ENCODE data around the gene ZNF574.

The ZNF574 gene

DNA sequence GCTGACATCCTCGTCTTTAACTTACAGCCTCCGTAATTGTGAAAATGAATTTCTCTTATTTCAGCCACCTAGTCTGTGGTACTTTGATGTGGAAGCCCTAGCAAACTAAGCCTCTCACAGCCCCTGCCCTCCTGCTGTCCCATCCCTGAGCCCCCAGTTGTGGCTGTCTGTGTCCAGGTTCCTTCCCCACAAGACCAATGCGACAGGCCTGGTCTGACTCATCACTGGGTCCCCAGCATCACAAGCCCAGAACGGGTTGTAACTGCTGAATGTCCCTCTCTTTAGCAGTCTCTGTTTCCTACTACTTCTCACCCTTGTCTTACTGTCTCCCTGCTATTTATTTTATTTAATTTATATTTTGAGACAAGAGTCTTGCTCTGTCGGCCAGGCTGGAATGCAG lies 50.6 kb downstream of the ZNF574 start:
- no peak for DNase-seq (ENCODE audit: low spot score)

DNA sequence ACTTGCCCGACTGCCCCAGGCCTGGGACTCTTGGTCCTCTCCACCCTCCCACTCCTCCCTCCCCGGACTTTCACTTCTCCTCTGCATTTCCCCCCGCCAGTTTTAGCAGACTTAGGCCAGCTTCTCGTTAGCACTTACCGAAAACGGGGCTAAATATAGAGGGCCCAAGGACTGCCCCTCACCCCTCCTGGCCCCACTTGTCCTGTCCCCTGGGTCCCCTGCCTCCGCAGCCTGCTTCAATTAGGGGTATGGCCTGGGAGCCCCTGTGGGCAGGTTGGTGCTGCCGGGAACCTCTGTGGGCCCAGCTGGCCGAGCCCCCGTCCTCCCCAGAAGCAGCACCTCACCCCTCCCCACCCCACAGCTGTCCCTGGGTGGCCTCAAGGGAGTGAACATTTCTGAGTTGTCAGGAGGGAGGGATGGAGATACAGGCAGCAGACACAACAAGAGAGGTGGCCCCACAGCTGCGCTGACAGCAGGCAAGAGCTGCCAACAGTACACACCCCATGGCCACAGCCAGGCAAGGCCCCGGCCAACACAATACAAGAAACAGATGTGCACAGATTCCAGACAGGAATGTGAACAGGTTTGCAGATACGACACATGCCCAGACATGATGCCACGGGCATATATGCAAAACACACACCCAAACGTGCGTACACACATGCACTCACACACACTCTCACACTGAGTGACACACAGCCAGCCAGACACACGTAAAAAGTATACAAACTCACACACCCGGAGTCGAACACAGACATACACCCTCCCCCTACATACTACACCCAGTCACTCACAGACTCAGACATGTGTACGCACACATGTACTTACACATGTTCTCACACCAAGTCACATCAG lies 53.7 kb downstream of the ZNF574 start:
- peak; percentile 72 for DNase-seq (ENCODE audit: low spot score)

DNA sequence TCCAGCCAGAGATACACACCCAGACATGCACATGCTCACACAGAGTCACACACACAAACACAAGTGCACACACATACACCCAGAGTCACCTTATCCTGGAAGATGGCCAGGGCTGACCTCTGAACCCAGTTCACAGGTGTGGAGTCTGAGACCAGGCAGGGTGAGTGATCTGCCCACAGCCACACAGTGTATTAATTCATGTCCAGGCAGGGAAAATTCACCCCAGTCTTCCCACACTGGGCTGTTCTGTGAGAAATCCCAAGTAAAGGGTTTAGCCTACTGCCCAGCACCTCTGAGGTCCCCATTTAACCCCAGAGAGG lies 54.2 kb downstream of the ZNF574 start:
- no peak for DNase-seq (ENCODE audit: low spot score)

Measured in pons (tissue), 1 donor.